Thyroid gland (tissue), 4 donors: ENCODE measurements around the gene TRAPPC3L.

Source experiments
- POLR2A ChIP-seq, 2 donors: fragments of 450-650 bp; IDR thresholded peaks; one replicate each; pipeline ENCODE4 v1.6.1; 2017; ENCODE audit warnings: antibody characterized with exemption in 2 of 2, mild to moderate bottlenecking in 2 of 2, moderate library complexity in 1 of 2
- TF ChIP-seq, protein P1 (sequence below), 6 experiments: fragments of 200-600 bp in 3 of 6; fragments of 450-650 bp in 3 of 6; sonication (generic) in 3 of 6; IDR thresholded peaks; one replicate each; pipeline ENCODE4 v1.5.1; 2016 to 2019; ENCODE audit warnings: antibody characterized with exemption in 6 of 6, mild to moderate bottlenecking in 2 of 6, inconsistent platforms in 1 of 6, moderate library complexity in 1 of 6

DNA sequence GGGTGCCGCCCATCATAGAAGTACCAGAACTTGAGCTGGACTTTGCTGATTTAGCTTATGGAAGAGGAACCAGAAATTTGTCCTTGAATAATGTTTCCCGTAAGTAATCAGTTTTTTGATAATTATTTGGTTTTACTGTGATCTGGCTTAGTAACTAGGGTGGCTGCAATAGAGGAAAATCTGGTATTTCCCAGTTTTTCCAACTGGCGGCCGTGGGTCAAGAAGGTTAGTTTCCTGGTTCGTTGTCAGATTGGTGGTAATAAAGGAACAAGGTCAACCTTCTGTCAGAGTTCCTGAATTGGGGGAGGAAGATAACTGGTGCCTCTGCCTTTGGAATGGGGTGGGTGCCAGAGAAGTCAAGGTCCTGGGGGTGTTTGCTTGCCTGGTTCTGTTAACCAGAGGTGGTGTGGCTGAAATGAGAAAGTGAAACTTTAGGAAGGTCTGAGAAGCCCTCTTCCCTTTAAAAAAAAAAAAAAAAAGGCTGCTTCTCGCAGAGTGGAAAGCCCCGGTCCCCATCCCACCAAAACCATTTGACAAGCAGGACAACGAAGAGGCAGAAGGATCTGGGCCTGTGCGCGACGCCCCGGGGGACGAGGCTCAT lies 84.1 kb downstream of the TRAPPC3L start, which contains the start of gene CALHM6:
- TF ChIP-seq, protein P1, sequence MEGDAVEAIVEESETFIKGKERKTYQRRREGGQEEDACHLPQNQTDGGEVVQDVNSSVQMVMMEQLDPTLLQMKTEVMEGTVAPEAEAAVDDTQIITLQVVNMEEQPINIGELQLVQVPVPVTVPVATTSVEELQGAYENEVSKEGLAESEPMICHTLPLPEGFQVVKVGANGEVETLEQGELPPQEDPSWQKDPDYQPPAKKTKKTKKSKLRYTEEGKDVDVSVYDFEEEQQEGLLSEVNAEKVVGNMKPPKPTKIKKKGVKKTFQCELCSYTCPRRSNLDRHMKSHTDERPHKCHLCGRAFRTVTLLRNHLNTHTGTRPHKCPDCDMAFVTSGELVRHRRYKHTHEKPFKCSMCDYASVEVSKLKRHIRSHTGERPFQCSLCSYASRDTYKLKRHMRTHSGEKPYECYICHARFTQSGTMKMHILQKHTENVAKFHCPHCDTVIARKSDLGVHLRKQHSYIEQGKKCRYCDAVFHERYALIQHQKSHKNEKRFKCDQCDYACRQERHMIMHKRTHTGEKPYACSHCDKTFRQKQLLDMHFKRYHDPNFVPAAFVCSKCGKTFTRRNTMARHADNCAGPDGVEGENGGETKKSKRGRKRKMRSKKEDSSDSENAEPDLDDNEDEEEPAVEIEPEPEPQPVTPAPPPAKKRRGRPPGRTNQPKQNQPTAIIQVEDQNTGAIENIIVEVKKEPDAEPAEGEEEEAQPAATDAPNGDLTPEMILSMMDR (IDR thresholded peaks at IDR 0.05) = no peak
- TF ChIP-seq POLR2A (IDR thresholded peaks at IDR 0.05) = no peak
